ENCODE measurements around the gene ANXA10.

ANXA10 gene

GRCh38 chr4:168162604-168163003 is 70.3 kb downstream of the ANXA10 start:
- DNase-seq (ENCODE audit: low read depth) = peak; percentile 61

DNA sequence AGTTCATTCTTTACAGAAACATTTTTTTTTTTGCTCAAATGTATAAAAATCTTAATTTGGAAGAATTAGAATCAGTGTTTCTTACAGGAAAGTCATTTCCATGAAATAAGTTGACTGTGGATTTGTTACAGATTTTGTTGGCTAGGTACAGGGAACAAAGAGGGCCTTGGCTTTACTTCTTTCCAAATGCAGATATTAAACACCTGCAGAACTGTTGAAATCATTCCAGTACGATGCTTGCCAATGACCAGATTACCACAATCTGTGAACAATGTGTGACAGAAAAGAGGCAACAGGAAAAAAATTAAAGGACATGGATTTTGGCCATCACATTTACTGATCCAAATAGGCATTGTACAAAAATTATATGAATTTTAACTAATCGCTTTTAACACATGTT is 70.8 kb downstream of the ANXA10 start:
- no peak for DNase-seq (ENCODE audit: low read depth)

- DNase-seq (ENCODE audit: low read depth) = no peak
Measured at GRCh38 chr4:168164045-168164444, 71.7 kb downstream of the ANXA10 start.

DNA sequence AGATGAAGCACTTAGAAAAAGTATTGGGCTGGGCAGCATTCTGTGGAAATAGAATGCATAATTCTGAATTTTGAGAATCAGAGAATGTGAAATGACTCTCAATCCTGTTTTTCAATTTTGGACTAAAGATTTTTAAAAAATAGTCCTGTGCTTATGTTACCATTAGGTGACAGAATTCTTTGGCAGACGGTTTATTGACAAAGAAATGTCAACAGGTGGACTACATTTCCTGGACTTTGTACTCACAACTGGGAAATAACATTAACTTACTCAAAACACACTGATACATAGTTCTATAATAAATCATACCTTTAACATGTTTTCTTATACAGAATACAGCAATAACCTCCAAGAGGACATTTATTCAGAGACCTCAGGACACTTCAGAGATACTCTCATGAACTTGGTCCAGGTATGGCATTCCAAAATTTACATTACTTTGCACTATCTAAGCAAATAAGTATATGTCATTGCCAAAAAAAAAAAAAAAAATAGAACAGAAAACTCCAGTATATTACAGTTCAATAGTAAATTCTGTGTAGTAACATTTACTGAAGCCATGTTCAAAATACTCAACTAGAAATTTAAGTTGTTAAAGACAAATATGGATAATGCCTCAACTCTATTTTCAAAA is 72.7 kb downstream of the ANXA10 start:
- no peak for DNase-seq (ENCODE audit: low read depth)

DNA sequence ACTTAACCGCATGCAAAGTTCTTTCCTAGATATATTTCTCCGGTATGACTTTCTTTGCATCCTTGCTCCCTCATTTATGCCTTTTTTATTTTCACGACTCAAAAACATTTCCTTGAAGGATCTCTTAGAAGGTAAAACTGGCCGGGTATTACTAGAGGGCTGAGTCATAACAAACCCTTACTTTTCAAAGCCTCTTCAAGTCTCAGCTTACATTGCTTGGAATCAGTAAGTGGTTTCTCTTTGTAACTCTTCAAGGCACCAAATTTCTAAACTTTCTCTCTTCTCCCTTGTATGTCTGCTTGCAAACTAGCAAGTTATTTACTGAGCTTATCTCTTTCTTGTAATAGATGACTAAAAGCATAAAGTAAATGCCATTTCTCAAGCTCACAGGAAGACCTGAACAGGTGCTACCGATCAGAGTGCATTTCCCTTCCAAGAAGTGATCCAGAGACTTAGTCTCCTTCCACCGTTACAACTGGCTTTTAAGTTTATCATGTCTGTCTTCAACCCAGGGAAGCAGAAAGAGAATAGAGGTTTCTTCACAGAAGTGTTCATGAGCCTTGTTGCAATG is 75.5 kb downstream of the ANXA10 start:
- DNase-seq (ENCODE audit: low read depth) = peak; percentile 25

DNA sequence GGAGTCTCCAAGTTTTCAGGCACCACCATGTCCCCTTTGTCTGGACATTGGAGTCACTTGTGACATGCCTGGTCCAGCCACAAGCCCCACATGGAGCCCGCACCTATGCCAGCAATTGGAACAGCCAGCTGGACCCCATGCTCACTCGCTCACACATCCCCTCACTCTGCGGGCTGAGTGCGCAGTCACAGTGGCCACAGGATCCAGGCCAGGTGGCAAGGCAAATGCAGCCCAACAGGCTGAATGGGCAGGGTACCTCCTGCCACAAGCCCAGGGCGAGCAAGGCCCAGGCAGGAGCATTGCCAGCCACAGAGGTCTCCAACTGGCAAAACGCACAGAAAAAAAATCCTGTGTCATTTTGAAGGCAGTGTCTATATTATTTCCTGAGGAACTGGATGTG is 82.0 kb downstream of the ANXA10 start:
- DNase-seq (ENCODE audit: low read depth) = no peak

DNA sequence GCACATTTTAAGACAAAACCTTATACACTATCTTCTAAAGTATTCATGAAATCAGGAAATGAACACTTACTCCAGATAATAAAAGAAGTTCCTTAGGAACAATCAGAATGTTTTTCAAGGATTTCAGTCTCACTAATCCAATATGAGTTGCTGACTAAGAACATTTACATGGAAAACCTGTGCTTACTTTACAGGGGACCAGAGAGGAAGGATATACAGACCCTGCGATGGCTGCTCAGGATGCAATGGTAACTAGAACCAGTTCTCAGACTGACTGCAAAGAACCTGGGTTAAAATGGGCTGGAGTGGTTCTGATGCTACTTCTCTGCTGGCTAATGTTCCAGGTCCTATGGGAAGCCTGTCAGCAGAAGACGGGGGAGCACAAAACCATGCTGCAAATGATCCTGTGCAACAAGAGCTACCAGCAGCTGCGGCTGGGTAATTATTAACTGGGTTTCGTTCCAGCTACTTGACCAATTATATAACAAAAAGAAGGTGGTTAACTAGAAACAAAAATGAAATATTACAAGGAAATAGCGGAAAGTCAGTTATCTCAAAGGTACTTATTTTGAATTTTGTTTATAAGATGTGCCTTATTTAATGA is 85.3 kb downstream of the ANXA10 start:
- DNase-seq (ENCODE audit: low read depth) = no peak

- DNase-seq (ENCODE audit: low read depth) = peak; percentile 28
Measured at GRCh38 chr4:168183717-168184571, 91.6 kb downstream of the ANXA10 start.

- DNase-seq (ENCODE audit: low read depth) = no peak
Measured at GRCh38 chr4:168188754-168189153, 96.4 kb downstream of the ANXA10 start.

DNA sequence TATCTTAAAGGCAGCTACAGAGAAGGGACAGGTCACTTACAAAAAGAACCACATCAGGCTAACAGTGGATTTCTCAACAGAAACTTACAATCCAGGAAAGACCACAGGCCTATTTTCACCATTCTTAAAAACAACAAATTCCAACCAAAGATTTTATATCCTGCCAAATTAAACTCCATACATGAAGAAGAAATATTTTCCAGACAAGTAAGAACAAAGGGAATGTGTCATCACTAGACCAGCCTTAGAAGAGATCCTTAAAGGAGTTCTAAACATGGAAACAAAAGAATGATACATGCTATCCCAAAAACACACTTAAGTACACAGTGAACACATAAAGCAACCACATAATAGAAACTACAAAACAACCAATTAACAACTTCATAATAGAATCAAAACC is 105.6 kb downstream of the ANXA10 start:
- DNase-seq (ENCODE audit: low read depth) = no peak

- DNase-seq (ENCODE audit: low read depth) = no peak
Measured at GRCh38 chr4:168199260-168199957, 107.1 kb downstream of the ANXA10 start.

- DNase-seq (ENCODE audit: low read depth) = no peak
Measured at GRCh38 chr4:168200685-168201084, 108.3 kb downstream of the ANXA10 start.

DNA sequence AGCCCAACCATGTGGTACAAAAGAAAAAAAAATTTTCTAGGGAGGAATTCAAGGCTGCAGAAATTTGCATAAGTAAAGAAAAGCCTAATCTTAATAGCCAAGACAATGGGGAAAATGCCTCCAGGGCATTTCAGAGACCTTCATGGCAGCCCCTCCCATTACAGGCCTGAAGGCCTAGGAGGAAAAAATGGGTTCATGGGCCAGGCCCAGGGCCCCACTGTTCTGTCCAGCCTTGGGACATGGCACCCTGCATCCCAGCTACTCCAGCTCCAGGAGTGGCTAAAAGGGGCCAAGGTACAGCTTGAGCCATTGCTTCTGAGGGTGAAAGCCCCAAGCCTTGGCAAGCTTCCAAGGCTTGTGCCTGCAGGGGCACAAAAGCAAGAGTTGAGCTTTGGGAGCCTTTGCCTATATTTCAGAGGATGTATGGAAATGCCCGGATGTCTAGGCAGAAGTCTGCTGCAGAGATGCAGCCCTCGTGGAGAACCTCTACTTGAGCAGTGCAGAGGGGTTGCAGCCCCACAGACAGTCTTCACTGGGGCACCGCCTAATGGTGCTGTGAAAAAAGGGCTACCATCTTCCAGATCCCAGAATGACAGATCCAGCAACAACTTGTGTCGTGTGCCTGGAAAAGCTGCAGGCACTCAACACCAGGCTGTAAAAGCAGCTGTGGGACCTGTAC is 111.0 kb downstream of the ANXA10 start:
- no peak for DNase-seq (ENCODE audit: low read depth)

DNA sequence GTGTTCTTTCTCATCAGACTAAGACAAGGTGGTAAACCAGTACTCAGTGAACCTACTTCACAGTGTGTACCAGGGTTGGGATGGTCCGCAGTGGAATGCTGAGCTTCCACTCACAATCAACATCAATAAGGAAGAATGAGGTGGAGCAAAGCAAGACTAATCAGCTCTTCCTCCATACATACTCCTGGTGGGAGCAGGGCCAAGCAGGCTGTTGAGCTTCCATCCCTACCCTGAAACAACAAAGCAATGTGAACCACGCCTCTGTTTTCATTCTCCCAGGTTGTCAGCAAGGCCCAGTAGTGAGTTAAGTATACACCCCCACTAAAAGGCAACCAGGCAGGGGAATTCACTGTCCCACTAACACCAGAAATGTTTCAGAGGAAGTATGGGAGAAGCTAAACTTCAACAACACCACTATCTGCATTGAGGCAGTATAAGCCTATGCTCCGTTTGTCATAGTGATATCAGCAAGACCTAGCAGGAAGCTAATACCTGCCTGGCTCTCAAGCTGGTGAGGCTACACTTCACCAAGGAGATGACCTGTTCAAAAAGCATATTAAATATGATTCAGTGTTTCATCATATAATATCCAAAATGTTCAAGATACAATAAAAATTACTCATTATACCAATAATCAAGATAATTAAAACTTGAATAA is 116.7 kb downstream of the ANXA10 start:
- no peak for DNase-seq (ENCODE audit: low read depth)

DNA sequence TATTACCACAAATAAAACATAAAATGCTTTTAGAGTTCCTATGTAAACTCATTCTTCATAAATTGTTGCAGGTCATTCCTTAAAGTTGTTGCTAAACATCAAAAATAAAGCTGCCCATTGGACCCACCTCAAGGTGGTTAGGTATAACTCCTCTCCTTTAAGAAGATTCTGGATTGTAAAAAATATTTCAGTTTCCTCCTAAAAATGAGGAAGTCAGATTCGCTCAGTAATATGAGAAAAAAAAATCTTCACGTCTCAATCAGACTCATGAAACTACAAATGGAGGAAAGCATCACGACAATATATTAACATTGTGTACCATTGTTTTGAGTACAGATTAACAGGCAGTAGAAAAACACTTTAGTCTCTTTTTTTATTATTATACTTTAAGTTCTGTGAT is 120.3 kb downstream of the ANXA10 start:
- DNase-seq (ENCODE audit: low read depth) = no peak

GRCh38 chr4:168213511-168213910 is 121.2 kb downstream of the ANXA10 start:
- DNase-seq (ENCODE audit: low read depth) = peak; percentile 4

GRCh38 chr4:168218645-168219044 is 126.3 kb downstream of the ANXA10 start:
- peak; percentile 91 for DNase-seq (ENCODE audit: low read depth)

DNA sequence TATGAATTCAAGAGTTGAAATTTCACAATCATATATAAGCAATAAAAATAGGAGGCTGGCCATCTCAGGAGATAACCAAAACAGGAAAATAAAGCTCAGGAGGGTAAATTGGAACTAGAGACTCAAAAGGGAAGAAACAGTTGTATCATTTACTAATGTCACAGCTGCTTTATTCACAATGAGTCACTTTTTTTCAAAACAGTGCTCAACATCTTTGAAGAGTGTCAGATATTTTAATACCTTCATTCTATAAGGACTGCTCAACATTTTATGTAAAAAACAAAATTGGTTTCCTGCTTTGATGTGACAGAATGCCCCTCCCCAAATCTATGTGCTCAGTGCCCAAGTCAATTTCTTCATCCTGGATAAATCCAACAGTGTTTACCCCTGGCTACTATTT is 128.6 kb downstream of the ANXA10 start:
- peak; percentile 3 for DNase-seq (ENCODE audit: low read depth)

- peak; percentile 72 for DNase-seq (ENCODE audit: low read depth)
Measured at GRCh38 chr4:168221301-168221700, 129.0 kb downstream of the ANXA10 start.

Measured in amniotic epithelial cell (primary cell).